Epithelial cell of esophagus (primary cell): ENCODE results near the gene CCDC112.
"Not testable (repeated sequence)": the region's sequence is repeated elsewhere in the genome, so short reads cannot be mapped to it uniquely, and the experiment has no call there.

Experiments
- DNase-seq: peaks from one replicate; pipeline ENCODE4 v3.0.0; 2010; ENCODE audit warnings: low read depth
- H3K4me3 ChIP-seq: 2 replicates; pipeline ENCODE4 v1.5.1; 2011; ENCODE audit warnings: mild to moderate bottlenecking, low read length, control low read depth
- TF ChIP-seq, protein P1 (sequence below): IDR thresholded peaks from 2 replicates; pipeline ENCODE4 v1.5.1; 2011; ENCODE audit warnings: low read depth, mild to moderate bottlenecking, low read length, control low read depth, inconsistent platforms; ENCODE audit not compliant: insufficient read depth; ENCODE audit errors: missing control alignments

CCDC112 gene

DNA sequence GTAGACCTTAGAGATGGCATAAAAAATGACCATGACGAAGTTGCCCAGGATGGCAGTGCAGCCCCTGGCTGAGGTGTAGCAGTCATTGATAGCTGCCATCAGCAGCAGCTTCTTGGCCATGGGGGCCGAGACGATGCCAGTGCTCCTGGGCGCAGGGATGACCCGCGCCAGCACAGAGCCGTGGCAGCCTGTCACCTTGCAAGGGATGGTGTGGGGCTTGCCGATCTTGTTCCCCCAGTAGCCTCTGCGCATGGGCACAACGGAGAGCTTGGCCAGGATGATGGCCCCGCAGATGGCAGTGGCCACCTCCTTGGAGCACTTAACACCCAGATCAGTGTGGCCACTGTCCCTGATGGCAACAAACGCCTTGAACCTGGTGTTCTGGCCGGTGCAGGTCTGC, 31.7 kb downstream of the CCDC112 start:
- TF ChIP-seq, protein P1, sequence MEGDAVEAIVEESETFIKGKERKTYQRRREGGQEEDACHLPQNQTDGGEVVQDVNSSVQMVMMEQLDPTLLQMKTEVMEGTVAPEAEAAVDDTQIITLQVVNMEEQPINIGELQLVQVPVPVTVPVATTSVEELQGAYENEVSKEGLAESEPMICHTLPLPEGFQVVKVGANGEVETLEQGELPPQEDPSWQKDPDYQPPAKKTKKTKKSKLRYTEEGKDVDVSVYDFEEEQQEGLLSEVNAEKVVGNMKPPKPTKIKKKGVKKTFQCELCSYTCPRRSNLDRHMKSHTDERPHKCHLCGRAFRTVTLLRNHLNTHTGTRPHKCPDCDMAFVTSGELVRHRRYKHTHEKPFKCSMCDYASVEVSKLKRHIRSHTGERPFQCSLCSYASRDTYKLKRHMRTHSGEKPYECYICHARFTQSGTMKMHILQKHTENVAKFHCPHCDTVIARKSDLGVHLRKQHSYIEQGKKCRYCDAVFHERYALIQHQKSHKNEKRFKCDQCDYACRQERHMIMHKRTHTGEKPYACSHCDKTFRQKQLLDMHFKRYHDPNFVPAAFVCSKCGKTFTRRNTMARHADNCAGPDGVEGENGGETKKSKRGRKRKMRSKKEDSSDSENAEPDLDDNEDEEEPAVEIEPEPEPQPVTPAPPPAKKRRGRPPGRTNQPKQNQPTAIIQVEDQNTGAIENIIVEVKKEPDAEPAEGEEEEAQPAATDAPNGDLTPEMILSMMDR: no peak
- DNase-seq: no peak

DNA sequence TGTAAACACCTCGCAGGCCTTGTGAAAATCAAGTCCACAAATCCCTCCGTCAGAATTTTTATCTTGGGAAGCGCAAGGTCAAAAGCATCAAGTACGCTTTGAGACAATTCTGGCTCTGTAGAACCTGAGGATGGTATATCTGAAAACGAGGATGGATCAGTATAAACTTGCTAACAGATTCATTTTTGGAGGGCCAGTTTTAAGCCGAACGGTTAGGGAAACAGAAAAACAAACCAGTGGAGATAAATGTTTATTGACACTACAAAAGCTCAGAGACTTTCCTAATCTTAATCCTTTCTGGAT, 33.4 kb downstream of the CCDC112 start:
- TF ChIP-seq, protein P1: no peak
- DNase-seq: no peak
- peak overlapping the region; percentile 77 for H3K4me3 ChIP-seq

More for the DNA sequence above, 31.7 kb downstream of the CCDC112 start:
- no peak overlapping the region for H3K4me3 ChIP-seq

DNA sequence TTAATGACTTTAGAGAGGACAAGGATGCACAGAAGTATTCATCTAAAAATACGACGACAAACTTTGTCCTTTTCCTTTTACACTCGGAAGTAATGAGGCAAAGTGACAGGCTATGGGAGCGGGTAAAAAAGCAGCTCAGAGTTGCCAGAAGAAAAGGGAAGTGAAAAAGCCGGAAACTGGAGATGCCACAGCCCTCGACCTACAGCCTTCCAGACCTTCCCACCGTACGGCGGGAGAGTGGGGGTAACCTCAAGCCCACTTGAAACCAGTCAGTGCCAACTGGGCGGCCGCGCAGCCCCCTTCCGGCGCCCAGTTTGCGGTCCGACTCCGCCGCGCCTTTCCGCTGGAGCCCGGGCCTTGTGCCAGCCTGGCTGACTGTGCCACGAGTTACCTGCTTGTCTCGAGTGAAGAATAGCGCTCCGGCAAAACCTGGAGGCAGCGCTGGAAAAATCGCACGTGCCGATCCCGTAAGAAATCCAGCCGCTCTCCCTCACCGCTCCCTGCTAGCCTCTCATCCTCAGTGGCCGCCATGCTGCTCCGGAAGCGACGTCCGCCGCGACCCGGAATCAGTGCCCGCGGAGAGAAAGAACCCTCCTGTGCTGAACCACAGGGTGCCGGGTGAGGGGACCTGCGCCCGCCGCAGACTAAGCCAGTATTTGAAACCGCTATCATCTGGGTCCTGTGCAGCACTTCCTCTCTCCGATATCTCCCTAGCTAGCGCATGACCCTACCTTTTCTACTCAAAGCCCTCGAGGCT, 34.0 kb downstream of the CCDC112 start, which contains the start of gene PGGT1B:
PGGT1B (minus strand) TSS at position 557 of the 757 bp plus-strand sequence; CDS start at position 531, 26 bp downstream.
- peak; percentile 63 for DNase-seq
- TF ChIP-seq, protein P1: peak; percentile 2
- peak within 1 kb of the TSS; percentile 77 for H3K4me3 ChIP-seq

DNA sequence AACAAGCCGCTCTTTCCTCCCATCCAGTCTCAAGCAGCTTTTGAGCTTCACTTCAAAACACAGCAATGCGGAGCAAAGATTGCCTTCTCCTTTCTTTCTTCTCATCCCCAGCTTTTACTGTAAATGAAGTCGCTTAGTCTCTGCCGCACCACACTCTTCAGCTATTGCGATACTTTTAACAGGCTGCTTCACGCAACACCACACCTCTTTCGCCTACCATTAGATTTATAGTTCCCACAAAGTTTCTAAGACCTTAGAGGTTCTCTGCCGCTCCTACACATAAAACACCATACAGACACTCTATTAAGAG, 34.5 kb downstream of the CCDC112 start:
- TF ChIP-seq, protein P1: no peak
- DNase-seq: peak; percentile 45
- H3K4me3 ChIP-seq: peak overlapping the region; percentile 77

DNA sequence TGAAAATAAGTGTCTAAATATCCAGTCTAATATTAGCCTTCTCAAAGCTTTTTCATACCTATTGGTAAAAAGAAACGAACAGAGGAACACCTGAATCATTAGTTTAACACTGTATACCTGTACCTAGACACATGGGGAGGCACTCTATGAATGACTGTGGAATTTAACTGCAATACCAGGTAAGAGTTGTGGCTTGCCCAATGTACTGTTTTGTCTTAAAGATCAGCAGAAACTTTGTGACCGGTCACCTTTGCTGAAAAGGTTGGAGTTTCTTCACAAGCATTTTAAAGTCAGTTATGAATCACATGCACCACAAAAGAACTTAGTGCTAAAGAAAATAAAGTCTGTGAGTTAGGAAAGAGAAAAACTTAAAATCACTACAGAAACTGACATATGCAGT, 36.2 kb downstream of the CCDC112 start:
- DNase-seq: peak; percentile 63
- H3K4me3 ChIP-seq: no peak overlapping the region
- TF ChIP-seq, protein P1: no peak

DNA sequence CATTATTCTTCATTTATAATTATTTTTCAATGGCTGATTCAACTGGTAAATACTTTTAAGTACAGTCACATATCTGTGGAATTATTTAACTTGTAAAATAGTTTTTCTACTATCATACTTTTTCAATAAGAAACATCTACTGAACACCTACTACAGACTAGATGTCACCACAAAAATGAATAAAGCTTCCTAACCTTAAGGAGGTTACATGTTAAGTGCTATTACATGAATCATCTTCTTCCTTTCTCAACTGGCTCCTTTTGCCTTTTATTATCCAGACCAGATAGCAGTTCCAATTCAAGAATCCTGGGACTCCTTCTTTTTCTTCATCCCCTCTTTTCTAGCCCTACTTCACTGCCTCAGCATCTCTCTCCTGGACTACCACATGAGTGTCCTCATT, 38.5 kb downstream of the CCDC112 start:
- DNase-seq: peak; percentile 13
- TF ChIP-seq, protein P1: no peak
- H3K4me3 ChIP-seq: no peak overlapping the region

DNA sequence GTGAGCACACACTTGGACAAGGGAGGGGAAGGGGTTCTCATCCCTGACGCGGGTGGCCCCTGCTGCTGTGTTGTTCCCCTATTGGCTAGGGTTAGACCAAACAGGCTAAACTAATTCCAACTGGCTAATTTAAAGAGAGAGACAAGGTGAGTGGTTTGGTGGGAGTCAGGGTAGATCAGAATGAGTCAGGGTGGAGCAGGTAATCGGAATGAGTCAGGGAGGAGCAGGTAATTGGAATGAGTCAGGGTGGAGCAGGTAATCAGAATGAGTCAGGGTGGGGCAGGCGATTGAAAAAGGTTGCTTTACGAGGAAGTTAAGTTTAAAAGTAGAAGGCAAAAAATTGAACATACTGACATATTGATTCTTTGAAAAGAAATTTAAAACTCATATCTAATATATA, 47.1 kb downstream of the CCDC112 start:
- not testable (repeated sequence) for H3K4me3 ChIP-seq
- peak; percentile 71 for DNase-seq
